22Rv1 (cell line): ENCODE data around the gene MBIP.

ENCODE experiments used
- H3K27ac ChIP-seq: fragments of 450-650 bp; 2 replicates; pipeline ENCODE4 v1.5.1; 2017
- CTCF ChIP-seq: fragments of 450-650 bp; IDR thresholded peaks from 2 replicates; pipeline ENCODE4 v1.5.1; 2017; ENCODE audit warnings: mild to moderate bottlenecking
- ZFX ChIP-seq: fragments of 450-650 bp; IDR thresholded peaks from 2 replicates; pipeline ENCODE4 v1.6.1; 2017; ENCODE audit warnings: antibody characterized with exemption, borderline replicate concordance

Gene MBIP

DNA sequence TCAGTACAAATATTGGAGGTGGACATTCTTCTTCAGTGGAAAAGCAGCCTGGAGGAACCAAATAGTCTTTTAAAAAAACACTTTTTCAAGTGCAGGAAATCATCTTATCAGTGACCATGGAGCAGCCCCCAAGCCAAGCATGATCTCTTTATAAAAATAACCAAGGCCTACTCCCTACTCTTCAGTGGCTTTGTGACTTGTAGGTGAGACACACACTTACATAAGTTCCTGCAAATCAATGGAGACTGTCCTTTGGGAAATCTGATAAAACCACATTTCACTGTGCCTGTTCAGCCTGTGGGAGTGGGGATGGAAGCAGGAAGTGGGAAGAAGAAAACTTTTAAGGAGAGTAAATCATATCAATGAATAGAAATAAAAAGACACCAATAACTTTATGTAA, 56.3 kb downstream of the MBIP start:
- no peak for TF ChIP-seq ZFX
- TF ChIP-seq CTCF, result no peak
- H3K27ac ChIP-seq, result no peak overlapping the region

DNA sequence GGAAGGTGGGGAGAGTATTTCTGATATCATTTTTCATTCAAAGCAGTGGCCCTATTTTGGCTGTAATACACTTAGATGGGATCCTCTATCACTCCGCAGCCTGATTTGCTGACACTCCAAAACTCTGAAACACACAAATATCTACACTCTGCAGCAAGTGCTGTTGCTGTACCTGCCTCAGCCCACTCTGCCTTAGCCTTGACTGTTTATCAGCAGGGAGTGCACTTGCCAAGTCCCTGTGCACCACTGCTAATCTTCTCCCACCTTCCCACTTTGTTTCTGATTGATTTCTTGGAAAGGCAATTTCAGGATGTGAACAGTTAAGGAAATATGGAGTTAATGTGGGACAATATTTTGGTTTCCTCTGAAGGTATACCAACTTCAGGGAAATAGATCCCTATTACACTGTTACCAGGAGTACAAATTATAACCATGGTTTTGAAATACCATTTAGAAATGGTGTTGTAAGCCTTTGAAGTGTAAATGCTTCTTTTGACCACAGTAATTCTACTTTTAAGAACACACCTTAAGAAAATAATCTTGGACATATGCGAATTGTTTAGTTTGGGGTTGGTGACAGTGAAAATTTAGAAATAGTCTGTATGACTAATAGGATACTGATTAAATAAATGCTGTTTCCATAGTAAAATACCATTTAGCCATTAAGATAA, 59.3 kb downstream of the MBIP start:
- TF ChIP-seq CTCF (no peak), ZFX (no peak)
- no peak overlapping the region for H3K27ac ChIP-seq

- H3K27ac ChIP-seq, result no peak overlapping the region
- TF ChIP-seq ZFX, result no peak
- TF ChIP-seq CTCF, result no peak
These were observed 62.2 kb downstream of the MBIP start for GRCh38 chr14:36258241-36258640.

GRCh38 chr14:36256126-36256801, 64.2 kb downstream of the MBIP start:
- 0 out of 2 replicates have a peak overlapping the region, but pooled peaks have one; percentile 6 for H3K27ac ChIP-seq
- TF ChIP-seq CTCF (no peak), ZFX (no peak)

GRCh38 chr14:36254020-36254624, 66.3 kb downstream of the MBIP start:
- TF ChIP-seq CTCF (no peak), ZFX (no peak)
- H3K27ac ChIP-seq, result no peak overlapping the region
